HG03280 (cell line): ENCODE data around the gene STK16.

Experiments
- ATAC-seq: cut with Tn5 transposase; IDR thresholded peaks from one replicate; pipeline ENCODE4 v1.9.1; 2021; ENCODE audit warnings: mild to moderate bottlenecking, moderate library complexity; ENCODE audit not compliant: unreplicated experiment

The STK16 gene

DNA sequence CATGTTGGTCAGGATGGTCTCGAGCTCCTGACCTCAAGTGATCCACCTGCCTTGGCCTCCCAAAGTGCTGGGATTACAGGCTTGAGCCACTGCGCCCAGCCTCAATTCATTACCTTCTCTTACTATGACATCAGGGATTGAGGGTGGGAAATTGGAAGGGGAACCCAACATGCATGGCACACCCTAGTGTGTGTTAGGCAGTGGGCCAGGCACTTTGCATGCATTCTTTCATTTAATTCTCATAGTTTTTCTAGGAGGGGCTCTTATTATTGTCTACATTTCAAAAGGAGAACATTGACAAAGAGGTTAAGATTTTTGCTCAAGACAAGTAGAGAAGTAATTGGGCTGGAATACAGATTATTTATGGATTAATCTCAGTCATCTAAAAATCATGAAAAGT is 23.0 kb downstream of the STK16 start:
- no peak for ATAC-seq

DNA sequence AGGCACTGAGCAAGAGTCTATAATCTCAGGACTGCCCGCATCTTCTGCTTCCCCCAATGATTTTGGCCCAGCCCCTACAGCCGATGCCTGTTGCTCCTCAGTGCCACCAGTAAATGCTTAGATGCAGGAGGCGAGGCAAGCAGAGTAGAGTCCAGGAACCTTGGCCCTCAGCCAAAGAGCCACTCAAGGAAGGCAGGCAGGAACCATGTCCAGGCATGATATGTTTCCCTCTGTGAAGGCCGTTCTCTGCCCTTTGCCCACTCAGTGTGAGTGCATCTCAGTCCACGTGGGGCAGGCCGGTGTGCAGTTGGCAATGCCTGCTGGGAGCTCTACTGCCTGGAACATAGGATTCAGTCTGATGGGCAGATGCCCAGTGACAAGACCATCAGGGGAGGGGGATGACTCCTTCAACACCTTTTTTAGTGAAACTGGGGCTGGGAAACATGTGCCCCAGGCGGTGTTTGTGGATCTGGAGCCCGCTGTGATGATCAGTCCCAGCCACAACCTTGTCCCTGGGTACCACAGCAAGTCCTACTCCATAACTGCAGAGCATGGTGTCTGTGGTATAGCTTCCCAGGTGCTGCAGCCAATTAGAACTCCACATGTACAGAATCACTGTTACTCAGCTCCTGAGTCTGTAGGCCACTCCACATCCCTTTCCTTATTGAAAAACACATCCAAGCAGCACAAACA is 24.2 kb downstream of the STK16 start:
- ATAC-seq, result no peak

DNA sequence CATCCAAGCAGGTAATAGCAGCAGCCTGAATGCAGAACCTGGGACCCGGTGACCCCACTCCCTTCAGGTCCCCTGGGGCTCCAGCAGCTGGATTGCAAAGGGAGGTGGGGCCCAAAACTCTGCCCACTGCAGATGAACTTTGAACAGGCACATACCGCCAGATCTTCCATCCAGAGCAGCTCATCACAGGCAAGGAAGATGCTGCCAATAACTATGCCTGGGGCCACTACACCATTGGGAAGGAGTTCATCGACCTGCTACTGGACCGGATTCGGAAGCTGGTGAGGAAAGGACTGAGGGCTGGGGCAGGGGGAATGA is 24.7 kb downstream of the STK16 start:
- no peak for ATAC-seq

DNA sequence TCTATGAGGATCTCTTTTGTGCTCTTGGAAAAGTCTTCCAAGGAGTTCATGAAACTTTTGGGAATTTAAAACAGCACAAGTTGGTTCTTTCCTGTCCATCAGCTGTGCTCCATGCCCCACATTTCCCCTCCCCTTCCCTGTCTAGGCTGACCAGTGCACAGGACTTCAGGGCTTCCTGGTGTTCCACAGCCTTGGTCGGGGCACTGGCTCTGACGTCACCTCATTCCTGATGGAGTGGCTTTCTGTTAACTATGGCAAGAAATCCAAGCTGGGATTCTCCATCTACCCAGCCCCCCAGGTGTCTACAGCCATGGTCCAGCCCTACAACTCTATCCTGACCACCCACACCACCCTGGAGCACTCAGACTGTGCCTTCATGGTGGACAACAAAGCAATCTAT is 25.7 kb downstream of the STK16 start:
- ATAC-seq, result no peak

DNA sequence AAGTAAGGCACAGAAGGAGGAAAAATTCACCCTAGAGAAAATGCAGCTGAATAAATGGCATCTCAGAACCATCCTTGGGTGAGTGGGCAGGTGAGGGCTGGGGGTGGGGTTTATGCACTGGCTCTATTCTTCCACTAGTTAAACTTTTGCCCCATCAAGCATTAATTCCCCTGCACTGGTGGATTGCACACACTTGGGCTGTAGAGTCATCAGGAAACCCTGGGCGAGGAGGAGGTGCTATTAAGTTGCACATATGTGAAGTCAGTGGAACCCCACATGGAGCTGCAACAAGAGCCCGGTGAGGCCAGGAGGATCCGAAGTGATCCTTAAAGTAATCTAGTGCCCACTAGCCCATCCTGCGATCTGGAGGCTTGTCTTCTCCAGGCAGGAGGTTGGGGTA is 27.1 kb downstream of the STK16 start:
- ATAC-seq, result no peak

DNA sequence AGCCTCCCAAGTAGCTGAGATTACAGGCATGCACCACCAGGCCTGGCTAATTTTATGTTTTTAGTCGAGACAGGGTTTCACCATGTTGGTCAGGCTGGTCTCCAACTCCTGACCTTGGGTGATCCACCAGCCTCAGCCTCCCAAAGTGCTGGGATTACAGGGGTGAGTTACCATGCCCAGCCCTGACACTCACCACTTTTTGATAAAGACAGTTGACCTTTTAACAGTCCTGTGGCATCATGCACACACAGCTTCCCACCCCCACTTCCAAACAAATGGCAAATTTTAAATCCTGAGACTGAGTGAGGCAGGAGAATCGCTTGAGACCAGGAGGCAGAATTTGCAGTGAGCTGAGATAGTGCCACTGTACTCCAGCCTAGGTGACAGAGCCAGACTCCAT is 27.7 kb downstream of the STK16 start:
- no peak for ATAC-seq

DNA sequence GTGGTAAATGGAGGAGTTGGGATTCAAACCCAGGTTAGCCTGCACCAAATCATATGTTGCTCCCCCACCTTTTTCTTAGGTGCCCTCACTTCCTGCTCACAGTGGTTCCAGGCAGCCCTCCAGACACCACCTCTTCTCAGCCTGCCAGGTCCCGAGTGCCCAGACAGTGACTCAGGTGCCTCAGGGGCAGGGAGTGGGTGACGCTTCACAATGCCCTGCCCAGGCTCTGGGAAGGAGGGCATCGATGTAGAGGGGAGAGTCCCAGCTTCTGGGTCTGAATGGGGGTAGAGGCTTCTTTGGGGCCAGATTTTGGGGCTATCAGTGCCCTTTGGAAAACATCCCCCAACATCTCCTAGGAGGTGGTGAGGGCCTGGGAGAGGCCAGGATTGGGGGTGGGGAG is 28.7 kb downstream of the STK16 start:
- ATAC-seq, result no peak

DNA sequence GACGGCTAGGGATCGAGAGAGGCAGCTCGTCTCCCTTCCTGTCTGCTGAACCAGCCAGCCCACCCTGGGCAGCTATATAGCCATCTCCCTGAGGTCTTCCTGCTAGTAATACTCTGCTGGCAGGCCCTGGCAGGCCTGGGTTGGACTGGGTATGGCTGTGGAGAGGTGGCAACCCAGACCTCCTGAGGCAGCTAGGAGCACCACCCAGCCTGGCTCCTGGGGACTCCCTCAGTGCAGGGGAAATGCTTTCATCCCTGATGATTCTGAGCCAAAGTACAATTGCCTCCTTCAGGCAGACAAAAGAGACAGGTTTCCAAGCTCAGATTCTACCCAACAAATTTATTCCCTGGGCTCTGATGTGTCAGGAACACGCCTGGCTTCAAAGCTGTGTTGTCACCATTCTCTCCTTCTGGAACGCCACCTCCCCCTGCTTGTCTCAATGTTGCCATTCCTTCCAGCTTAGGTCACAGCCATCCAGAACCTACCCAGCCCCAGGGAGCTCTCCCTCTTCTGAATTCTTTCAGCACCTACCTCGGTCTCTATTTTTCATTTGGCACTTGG is 29.2 kb downstream of the STK16 start:
- ATAC-seq, result no peak

DNA sequence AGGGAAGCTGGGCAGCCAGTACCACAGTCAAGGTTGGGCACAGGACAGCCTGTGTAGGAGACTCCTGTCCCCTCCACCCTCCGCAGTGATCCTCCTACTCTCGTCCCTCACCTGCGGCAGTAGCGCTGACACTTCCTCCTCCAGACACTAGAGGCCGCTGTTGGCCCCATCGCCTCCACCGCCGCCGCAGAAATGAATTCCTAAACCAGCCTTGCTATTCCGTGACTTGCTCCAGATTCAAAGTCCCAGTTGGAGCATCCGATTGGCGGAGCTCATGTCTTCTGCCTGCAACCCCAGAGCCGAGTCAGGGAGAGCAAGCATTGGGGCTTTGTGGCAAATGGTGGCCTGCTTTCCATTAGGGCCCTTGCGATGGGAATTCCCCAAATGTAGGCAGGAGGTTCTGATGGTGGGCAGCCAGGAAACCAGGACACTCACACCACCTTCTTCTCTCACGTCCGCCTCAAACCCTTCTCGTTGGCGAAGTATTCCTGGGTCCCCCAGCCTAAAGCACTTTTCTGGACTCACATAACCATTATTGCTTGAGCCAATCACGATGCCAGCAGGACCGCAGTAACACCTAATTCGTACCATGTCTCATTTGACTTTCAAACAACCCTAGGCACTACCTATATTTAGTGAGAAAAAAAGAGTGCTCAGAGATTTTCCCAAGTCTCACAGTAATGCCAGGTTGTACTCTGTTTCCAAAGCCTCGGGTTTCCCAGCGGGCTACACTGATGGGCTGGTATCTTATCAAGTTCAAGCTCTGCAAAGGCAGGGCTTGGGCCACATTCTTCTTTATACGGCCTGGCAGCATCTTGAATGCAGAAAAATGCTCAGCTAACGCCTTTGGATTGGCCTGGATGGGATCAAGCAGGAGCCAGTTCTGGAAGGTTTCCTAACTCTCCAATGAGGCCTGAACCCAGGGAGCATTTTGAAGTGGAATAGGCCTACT is 32.7 kb downstream of the STK16 start:
- peak; percentile 26 for ATAC-seq

DNA sequence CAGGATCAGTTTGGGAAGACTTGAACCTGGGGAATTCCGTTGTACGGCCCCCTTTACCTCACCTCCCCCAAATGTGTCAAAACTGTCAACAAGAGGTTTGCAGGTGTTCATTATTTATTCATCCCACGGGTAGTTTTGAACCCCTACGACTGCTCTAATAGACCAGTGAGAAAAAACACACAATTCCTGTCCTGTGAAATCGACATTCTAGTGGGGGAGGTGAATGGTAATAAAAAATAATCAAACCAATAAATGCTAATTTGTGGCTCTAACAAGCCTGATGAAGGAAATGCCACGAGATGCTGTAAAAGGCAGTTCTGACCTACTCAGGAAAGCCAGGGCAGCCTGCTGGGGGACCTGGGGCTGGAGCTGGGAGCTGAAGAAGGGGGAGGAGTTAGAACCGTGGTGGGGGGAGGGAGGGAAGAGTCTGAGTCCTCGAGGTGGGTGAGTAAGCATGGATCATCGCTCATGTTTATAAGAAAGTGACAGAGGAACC is 33.4 kb downstream of the STK16 start:
- ATAC-seq, result no peak

DNA sequence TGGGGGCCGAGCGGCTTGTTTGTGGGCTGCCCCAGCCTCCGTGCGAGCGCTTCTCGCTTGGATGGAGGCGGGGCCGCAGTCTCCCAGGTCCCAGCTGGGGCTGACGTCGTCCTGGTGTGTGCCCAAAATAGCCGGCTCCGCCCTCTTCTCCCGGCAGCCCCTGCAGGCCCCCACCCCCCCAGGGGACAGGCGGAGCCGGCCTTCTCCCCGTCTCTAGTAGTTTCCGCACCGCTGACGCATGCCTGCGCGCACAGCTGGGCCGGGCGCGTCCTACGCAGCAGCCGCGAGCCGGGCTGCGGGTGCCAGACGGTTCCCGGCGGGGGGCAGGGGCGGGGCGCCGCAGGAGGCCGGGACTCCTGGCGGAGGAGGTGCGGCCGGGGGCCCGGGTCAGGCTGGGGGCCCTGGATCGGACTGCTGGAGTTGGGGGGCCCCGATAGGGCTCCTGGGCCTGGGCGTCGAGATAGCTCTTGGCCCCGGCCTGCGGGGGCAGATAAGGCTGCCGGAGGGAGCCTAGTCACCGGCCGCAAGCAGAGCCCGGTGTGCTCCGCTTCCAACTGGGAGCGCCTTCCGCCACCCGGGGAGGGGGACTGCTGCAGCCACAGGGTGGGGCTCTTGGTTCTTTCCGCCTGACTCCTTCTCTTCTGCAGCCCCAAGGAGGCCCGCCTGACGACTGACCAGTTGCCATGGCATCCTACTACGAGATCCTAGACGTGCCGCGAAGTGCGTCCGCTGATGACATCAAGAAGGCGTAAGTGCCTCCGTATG is 34.1 kb downstream of the STK16 start, which contains the start of gene DNAJB2:
DNAJB2 (plus strand) TSS at position 216 of the 765 bp plus-strand sequence; CDS start at position 684, 468 bp downstream.
- ATAC-seq, result peak; percentile 85

DNA sequence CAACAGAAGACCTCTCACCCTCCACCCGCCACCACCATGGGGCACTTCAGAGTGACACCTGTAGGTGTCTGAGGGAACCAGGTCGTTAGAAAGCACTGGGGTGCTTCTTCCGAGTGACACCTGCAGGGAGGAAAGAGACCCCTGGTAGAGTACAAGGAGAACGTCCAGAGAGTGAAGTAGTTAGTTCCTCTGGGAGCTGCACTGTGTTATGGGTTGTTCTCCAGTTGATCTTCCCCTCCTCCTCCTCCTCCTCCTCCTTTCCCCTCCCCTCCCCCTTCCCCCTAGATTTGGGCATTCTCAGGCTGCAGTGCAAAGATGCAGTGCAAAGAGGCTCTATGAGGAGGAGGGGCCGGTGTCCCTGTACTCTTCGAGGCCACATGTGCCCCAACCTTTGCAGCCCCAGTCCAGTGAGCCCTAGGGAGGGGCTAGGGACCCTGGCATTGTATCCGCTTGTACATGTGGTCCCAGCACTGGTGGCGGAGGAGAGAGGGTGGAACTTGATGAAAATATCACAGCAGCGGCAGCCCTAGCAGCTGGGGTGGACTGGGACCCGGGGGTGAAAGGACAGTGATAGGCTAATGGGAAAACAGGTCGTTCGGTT is 34.7 kb downstream of the STK16 start:
- ATAC-seq, result no peak

DNA sequence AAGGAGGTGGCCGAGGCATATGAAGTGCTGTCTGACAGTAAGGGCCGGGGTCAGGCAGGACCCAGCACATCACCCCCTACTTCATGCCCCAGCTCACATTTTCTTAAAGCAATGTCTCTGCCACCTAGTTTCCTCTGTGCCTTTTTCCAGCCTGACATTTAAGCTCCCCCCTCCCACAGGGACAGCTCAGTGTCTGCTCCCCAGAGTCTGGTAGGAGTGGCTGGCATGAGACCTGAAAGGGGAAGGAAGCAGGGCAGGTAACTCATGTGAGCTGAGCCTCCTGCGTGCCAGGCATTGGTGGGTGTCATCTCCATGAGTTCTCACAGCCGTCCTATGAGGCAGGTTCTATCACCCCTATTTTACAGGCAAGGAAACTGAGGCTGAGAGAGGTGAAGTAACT is 35.4 kb downstream of the STK16 start:
- no peak for ATAC-seq

DNA sequence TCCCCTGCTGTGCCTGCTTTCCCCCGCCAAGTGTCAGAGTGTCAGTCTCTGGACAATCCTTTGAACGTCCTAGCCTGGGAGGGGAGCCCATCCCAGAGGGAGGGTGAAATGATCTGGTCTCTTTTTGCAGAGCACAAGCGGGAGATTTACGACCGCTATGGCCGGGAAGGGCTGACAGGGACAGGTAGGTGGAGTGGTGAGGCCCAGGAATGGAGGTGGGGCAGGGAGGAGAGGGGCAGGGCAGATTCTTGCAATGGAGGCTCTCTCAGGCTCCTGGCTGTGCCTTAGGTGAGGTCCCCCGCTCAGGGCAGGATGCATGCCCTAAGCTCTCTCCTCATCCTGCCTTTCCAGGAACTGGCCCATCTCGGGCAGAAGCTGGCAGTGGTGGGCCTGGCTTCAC is 36.3 kb downstream of the STK16 start:
- ATAC-seq, result no peak

DNA sequence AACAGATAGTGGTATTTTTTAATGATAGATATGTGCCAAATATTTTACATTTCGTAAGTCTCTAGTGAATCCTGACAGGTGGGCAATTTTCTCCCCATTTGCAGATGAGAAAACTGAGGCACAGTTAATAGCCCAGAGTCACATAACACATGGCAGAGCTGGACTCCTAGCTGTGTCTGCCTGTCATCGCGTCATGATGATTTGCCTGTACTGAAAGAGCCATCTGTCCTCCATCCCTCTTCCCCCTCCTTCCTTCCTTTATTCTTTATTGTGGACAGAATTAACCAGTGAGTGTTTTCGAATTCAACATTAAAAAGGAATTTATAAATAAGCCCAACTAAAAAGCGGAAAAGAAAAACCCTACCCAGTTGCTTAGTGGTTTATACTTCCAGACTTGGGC is 37.1 kb downstream of the STK16 start:
- ATAC-seq, result no peak

DNA sequence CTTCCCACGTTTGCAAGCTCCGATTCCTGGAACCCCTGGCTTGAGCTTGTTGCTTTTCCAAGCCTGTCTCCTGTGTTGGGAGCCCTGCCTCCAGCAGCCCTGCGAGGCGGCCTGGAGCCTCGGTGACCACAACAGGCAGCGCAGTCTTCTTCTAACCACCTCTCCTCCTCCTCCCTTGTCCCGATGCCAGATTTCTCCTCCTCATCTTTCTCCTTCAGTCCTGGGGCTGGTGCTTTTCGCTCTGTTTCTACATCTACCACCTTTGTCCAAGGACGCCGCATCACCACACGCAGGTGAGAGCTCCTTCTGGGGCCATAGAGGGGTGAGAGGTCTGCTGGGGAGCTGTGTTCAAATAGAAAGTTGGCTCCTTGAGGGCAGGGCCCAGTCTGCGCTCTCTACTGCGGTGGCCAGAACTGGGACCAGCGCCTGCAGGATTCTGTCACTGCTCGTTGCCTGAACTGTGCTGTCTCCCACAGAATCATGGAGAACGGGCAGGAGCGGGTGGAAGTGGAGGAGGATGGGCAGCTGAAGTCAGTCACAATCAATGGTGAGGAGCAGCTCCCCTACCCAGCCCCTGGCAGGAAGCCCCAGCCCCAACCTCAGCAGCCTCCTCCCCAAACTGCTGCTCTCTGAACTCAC is 37.8 kb downstream of the STK16 start:
- ATAC-seq, result no peak

DNA sequence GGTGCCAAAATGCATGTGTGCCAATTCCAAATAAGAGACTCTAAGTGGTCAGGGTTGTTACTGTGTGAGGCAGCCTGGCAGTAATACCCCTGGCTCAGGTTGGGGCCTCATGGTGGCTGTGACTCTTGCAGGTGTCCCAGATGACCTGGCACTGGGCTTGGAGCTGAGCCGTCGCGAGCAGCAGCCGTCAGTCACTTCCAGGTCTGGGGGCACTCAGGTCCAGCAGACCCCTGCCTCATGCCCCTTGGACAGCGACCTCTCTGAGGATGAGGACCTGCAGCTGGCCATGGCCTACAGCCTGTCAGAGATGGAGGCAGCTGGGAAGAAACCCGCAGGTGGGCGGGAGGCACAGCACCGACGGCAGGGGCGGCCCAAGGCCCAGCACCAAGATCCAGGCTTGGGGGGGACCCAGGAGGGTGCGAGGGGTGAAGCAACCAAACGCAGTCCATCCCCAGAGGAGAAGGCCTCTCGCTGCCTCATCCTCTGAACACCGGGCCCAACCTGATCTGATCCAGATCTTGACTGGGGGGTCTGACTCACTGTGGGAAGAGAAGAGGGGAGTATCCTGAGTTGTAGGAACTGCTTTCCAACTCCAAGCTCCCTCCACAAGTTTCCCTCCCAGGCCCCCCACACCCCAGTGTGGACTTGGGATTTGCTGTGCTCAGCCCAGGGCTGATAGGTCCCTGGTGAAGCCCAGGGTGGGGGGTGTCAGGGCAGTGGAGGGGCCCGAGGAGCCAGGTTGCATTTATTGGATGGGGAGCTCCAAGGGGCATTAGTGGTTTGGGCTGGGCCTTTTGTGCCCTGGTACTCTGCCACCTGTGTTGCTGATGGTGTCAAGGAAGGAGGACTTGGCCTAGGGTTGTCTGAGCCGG is 39.5 kb downstream of the STK16 start:
- no peak for ATAC-seq

DNA sequence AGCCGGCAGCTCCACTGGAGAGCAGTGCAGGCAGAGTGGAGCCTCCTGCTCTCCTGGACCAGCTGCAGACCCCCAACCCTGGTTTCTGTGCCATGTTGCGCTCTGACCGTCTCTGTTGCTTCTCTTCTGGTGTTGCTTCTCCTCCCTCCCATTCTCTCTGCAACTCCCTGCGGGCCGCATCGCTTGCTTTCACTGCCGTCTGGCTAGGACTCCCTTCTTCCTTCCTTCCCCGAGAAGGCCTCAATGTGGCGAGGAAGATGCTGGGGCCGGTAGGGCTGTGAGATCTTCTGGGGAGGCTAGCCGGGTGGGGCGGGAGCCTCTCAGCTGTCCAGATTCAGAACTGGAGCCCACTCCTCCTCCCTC is 40.1 kb downstream of the STK16 start:
- ATAC-seq, result no peak

DNA sequence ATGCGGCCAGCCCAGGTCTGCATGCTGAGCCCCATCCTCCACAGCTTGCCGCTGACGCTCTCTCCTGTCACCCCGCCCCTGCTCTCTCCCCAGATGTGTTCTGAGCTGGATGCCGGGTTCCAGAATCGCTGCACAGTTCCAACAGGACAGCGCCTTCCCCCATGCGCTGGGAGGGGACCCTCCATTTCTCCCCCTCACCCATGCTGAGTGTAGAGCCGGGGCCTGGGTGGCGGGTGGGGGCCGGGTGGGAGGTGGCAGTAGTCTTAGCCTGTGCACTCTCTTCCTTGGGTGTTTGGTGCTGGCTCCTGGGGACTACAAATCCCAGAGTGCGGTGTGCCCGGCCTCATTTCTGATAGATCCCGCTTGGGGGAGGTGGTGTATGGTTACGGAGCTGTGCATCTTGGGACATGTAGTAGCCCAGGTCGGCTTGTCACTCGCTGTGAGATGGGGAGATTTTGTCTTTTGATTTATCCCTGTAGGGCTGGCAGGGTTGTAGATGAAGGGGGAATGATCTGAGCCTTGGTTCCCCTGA is 40.7 kb downstream of the STK16 start:
- no peak for ATAC-seq
